Limb (tissue), 2 donors: Measurements from ENCODE around the gene JAML.

ENCODE experiments used
- DNase-seq, 2 donors: peaks; one replicate each; pipeline ENCODE4 v3.0.0-alpha.2; 2016; ENCODE audit errors: extremely low spot score in 2 of 2

Gene JAML

DNA sequence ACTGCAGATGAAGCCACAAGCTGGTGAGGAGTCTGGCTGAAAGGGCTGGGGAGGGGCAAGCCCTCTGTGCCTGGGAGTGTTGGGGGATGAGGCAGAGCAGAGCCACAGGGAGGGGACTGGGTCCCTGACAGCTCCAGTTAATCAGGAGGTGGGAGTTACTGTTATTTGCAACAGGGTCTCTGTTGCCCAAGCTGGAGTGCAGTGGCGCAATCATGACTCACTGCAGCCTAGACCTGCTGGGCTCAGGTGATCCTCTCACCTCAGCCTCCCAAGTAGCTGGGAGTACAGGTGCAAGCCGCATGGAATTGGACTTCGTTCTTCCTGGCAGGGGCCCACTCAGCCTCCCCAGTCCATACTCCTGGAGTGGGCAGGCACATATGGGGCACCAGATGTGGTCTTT lies 56.1 kb downstream of the JAML start:
- no peak for DNase-seq

DNA sequence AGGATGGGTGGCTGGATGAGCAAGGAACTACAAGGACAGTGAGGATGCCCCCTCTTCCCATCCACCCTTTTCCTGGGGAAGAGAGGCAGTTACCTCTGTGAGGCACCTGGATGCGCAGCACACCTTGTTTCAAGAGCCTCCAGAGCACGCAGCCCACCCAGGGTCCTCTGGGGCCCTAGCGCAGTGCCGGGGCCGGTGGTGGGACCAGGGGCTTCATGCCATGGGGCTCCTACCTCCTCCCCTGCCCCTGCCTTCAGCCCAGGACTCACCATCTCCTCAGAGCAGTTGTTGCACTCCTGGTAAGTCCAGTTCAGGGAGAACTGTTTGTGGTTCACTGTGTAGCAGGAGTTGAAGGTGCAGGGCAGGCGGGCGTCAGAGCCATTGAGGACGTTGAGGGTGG lies 56.5 kb downstream of the JAML start:
- DNase-seq, result no peak

DNA sequence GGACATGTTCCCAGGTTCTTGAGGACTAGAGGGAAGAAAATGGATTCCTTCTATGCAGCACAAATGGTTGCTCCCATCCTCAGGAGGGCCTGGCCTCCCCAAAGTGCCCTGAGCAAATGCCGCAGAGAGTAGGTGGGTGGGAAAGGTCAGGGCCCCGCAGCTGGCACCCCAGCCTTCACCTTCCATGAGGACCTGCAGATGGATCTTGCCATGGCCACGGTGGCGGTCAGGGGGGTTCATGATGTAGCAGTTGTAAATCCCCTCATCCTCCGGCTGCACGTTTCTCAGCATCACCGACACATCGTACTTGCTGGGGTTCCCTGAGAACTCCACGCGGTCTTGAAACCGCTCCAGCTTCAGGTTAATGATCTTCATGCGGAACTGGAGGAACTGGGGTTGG lies 56.9 kb downstream of the JAML start:
- DNase-seq, result no peak

DNA sequence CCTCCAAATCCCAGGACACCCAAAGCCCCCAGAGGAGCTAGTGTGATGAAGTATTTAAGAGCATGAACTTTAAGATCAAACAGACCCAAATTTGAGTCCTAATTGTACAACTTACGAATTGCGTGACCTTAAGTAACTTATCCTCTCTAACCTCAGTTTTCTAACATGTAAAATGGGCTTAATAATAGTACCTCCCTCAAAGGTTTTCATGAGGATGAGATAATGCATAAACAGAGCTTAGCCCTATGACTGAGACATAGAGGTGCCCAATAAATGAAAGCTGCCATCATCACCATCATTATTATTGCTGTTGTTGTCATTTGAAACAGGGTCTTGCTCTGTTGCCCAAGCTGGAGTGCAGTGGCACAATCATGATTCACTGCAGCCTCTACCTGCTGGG lies 57.6 kb downstream of the JAML start:
- DNase-seq, result no peak

DNA sequence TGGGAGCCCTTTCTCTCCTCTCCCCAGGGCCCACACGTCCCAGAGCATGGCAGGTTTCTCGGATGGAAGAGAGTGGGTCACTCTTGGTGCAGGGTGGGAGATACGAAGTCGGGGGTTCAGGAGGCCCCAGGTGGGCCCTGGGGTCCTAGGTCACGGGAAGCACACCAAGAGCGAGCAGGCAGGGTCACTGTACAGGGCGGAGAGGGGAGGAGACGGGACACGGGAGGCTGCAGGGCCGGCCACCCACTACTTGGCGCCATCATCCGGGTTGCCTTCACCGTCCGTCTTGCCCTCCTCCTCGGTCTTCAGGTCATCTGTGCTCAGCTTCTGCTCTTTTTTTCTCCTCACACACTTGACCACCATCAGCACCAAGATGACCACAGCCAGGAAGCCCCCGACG lies 58.2 kb downstream of the JAML start:
- no peak for DNase-seq

DNA sequence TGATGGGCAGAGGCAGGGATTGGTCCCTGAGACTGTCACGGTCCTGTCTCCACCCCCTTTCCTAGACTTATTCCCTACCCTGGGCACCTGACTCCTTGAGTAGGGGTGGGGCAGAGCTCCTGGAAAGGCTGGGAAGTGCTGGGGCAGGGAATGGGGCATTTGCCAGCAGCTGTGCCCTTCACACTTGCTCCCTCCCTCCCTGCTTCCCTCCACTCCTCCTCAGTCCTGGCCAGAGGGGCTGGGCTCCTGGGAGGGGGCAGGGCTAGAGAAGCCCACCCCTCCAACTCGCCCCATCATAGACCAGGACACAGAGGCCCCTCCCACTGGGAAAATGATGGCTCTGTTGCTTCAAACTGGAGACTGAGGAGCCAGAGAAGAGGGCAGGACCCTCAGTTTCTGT lies 59.9 kb downstream of the JAML start:
- no peak for DNase-seq

DNA sequence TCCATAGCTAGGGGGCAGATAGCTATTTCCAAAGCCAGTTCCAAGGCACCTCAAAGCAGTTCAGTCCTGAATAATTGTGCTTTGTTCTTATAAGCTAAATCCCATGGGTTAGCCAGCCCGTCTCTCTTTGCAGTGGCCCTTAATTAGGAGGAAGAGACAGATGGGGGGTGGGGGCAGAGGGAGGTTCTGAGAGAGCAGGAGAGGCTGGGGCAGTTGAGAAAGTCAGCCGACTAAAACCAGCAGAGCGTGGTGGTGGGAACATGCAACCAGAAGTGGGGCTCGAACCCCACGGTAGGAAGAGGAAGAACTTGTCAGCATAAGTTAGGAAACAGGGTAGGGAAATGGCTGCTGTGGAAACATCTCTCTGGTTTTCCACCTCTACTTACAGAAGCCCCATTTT lies 61.3 kb downstream of the JAML start:
- DNase-seq, result no peak

DNA sequence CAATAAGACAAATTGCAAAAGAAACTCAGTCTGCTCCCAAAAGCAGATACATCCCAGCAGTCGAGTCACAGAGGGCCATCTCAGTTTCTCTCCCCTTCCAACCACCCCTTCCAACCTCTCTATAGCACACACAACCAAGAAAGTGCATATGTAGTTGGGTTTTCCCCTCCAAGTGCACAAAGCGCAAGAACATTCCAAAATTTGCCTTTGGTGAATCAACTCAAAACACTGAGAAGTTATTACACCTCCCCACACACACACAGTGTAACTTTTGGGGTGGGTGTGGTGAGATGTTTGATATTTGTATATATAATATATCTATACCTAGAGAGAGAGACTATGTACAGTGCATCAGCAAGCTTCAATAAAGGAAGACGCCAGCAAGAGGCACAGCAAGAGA lies 62.0 kb downstream of the JAML start:
- DNase-seq, result no peak

DNA sequence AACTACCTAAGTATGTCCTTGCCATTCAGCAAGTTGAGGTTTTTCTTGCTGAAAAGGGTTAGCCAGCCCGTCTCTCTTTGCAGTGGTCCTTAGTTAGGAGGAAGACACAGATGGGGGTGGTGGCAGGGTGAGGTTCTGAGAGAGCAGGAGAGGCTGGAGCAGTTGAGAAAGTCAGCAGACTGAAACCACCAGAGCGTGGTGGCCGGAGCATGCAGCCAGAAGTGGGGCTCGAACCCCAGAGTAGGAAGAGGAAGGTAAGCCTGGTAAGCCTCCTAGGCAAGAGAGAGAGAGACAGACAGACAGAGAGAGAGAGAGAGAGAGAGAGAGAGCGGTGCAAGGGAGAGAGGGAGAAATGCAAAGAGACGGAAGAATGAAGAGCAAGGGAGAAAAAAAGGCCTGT lies 63.0 kb downstream of the JAML start:
- no peak for DNase-seq

DNA sequence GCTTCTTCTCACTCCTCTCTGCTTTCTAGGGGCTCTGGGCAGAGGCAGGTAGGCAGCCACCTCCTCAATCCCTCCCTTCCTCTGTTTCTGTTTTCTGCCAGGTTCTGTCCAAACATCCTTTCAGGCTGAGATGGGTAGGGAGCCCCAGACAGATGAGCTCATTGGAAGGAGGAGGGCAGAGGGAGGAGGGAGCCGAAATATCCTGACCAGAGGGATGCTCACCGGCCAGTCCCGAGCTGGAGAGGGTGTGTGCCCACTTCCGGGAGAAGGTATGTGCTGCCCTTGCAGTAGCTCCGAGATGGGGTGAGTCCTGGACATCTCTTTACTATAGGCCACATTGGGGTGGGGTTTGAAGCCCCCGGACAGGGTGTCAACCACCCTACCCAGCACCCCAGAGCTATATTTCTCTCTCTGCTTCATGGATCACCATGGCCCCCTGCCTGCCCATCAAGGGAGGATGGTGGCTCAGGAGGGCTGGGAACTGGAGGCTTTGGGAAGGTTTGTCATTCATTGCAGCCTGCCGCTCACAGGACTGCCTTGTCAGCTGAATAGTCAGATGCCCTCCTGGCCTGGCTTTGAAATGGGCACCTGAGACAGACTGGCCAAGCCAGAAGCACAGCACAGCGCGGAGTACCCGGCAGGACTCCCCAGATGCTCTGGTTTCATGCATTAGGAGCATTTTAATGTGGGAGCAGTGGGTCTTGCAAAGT lies 67.5 kb downstream of the JAML start:
- no peak for DNase-seq

DNA sequence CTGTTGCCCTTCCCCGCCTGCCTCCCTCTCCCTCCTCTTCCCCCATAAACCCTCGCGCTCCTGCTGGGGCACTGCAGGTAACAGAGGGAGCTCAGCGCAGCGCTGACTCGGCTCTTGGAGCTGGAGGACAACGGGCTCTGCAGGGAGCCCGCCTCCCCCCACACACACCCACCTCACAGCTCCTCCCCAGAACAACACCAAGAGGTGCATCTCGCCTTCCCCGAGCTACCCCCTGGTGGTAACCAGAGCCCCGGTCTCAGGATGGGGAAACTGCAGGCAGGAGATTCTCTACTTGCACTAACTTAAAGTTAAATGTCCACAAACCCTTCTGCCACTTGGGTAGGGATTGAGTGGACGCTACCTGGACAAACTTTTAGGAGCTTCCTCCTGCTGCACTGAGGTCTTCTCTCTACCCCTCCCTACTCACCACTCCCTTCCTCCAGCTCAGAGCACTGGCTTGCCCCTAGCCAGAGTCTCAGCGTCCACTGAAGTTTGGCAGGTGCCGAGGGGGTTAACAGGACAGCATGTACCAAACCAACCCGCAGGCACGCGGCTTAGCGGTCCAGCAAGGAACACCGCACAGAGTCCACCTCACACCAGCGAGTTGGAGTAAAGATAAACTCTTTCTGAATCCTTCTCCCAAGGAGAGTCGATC lies 68.2 kb downstream of the JAML start:
- no peak for DNase-seq

DNA sequence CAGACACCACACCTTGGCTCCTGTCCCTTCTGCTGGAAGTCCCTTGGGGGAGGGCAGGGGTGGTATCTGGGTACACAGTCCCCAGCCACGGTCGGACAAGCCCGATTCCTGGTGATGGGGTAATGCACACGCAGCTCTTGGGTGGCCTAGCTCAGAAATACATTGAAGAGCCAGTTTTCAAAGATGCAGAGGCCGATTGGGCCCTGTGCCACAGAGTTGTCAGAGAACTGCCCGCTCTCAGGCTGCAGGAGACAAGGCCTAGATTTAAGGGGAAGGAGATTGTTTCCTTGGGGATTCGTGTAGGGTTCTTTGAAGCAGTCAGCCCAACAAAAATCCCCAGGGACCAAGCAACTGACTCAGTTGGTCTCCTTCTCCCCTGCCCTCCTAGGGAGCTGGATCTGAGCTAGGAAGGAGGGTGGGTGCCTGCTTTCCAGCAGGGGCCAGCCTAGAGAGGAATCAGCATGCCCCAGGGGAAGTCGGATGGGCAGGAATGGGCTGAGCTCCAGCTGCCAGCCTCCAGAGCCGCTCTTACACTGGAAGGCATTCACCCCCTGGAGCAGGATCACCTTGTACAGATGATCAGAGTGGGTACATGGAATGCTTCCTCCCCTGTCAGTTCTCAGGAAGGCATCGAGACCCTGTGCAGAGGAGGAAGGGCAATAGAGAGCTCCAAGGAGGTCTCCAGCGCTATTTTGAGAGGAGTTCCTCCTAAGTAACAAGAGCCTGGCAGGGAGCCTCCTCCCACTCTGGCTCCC lies 68.9 kb downstream of the JAML start:
- no peak for DNase-seq

DNA sequence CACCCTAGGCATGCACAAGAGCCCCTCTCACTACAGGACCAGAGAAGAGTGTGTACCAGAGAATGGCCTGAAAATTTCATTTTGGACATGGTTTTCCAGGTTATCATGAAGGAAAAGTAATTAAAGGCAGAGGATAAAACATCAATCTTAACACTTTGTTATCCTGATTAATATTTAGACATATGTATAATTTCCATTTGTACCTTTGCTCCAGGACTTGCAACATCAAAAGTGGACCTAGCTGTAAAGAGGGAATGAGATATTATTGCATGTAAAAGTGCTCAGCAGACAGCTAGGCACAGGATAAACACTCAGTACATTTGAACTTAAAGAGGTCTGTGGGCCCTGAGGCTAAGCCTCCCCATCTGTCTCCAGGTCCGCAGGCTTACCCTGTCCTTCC lies 70.2 kb downstream of the JAML start:
- no peak for DNase-seq

DNA sequence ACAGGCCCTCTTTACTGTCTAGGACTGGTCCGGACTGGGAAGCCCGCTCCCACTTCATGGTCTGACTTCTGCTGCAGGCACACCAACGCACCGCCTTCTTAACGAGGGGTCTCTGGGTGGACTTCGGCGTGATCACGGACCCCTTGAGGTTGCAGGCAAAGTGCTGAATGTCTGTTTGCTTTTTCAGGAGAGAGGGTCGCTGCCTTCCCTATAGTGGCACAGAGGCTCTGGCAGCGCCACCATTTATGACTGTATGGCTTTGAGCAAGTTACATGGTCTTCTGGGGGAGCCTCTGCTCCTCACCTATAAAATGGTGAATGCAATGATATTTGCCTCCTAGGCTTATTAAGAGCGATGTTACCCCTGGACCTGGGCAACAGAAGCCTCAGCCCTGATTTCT lies 70.8 kb downstream of the JAML start:
- DNase-seq, result no peak

DNA sequence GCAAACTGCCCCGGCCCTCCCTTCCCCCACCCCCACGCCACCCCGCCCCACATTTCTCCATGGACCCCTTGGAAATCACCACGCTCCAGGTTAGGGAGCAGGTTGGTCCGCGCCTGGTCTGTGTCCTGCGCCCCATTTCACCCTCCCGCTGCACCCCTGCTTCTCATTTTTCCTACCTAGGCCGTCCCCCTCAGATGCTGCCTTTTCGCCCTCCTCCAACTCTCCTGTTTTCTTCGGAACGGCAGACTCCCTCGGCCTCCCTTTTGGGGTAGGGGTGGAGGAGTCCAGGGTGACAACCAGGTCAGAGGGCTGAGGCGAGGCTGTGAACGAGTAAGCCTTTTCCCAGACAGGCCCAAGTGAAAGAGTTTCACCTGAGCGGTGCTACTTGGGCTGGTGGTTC lies 71.3 kb downstream of the JAML start:
- DNase-seq, result no peak

DNA sequence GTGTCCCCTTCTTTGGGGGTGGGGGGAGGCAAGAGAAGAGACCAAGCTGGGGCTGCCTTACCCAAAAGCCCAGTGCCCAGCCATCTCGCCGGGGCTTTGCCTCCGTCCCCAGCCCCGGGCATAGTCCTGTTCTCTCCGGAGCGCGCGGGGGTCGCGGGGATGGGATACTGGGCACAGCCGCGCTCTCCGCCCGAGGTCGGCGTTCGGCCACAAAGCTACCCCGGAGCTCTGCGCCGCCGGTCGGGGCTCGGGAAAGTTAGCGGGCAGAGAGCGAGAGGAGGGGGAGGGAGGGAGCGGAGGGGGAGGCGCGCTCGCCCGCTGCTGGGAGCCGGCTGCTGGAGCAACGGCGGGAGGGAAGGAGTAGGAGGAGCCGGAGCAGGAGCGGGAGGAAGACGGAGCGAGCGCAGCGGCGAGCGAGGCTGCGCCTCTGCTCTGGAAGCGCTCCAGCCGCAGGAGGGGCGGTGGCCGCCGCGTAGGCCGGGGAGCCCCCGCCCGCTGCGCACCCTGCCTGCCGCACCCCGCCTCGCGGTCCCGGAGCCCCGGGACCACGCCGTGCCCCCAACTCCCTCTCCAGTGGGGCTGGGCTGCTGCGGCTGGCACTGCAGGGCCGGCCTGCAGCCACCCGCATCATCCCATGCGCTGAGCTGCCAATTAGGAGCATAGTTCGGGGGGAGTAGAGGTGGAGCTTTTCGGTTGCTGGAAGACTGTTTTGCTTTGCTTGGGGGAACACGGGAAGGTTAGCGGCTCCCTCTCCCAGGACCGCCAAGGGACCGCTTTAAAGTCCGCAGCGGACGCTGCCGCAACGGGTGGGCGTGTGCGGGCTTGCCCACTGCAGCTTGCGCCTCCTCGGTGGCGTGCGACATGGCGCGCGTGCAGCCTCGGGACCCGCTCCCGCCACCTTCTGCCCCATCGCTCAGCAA lies 72.0 kb downstream of the JAML start, which contains the start of gene SCN4B:
SCN4B (minus strand) TSS at position 272 of the 920 bp plus-strand sequence; CDS start at position 122, 150 bp downstream.
- peak; percentile 83 to 85 for DNase-seq

DNA sequence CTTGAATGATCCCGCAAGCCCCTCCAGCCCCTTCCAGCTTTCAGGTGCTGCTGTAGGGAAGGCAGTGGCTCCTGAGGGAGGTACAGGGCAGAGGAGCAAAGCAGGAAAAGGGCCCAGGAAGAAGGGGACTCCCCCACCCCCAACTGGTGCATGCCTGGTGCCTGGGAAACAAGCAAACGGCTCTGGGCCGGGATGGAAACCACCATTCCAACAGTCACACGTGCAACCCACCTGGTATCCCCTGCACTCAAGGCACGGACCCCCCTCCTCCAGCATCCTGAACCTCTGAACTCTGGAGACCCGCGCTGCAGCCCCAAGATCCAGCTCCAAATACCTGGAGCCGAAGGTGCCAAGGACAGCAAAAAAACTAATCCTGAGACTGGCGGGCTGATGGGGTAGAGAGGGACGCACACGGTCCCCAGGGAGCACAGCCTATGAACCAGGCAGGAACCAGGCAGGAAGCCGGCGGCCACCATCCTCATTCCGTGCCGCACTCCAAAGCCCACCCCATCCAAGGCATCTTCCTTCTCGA lies 72.7 kb downstream of the JAML start:
- no peak for DNase-seq

DNA sequence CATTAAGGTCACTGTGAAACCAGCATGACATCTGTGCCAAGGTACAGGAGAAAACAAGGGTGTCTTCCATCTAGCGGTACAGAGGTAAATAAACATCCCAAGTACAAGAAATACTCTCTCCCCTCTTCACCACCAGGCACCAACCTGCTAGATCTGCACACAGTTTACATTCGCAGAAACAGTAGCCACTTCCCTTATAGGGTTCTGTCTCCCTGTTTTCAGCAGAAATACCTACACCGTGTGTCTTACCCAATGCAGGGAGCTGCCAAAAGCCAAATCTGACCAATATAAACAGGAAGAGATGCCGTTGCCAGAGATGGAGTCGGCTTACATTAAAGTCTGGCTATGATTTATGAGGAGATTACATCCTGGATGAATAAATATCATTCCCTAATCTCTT lies 73.4 kb downstream of the JAML start:
- DNase-seq, result no peak

DNA sequence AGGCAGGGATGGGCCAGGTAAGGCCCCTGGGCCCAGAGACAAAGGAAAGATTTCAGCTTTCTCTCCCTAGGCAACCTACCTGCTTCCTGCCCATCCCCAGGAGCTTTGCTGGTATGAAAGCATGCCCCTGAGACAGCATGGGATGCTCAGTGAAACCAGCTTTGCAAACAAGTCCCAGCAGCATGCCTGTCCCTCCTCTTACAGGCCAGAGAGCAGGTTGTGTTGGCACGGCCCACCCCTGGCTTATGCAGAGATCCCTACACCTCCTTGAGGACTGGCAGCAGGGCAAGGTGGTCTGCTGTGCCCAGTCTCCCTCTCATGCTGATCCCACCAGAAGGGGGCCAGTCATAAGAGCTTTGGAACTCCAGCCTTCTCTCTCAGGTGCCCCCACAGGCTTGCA lies 75.3 kb downstream of the JAML start:
- no peak for DNase-seq

DNA sequence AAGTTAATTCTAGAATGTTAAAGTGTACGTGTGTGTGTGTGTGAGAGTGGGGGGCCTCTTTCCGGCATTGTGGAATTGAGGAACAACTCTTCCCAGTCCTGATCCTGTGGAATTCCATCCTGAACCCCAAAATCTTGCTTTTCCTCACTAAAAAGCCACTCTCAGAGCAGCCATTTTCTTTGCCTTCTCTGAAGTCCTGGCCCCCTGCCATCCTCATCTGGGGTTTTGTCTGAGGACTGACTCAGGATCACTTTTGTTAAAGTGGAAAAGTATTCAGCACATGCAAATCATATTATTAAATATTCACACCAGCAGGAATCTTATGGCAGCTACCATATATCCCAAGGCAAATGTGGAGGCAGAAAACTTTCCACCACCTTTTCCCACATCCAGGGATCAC lies 76.0 kb downstream of the JAML start:
- peak in 1 of 2 donors; percentile 50 for DNase-seq

DNA sequence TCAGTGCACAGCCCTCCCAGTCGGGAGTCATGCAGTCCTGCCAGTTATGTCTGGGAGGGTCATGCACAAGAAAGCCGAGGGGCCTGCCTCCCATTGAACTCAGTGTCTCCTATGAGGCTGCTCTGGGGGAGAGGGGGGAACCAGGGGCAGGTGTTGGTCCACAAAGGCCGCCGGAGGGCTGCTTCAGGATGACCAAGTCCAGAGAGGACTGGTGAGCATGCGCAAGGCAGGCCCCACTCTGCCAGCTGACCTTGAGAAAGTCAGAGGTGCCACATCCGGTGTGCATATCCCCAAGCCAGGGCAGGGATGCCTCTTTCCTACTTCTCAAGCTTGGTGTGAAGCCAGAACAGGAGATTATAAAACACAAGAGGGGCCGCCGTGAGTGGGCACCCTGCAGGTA lies 76.6 kb downstream of the JAML start:
- DNase-seq, result no peak
